ENCODE data around the gene ZNF22.

The ZNF22 gene

GRCh38 chr10:44961230-44961571, 39.5 kb upstream of the ZNF22 start:
- no peak for DNase-seq (ENCODE audit: extremely low read depth, low read depth)
- TF ChIP-seq CTCF (IDR thresholded peaks at IDR 0.05; ENCODE audit: low read depth, low read length), result no peak

GRCh38 chr10:44961931-44962750, 38.6 kb upstream of the ZNF22 start:
- TF ChIP-seq CTCF (IDR thresholded peaks at IDR 0.05; ENCODE audit: low read depth, low read length), result no peak
- DNase-seq (ENCODE audit: extremely low read depth, low read depth), result no peak

- TF ChIP-seq CTCF (IDR thresholded peaks at IDR 0.05; ENCODE audit: low read depth, low read length), result no peak; the same call in none of the 2 replicates
- DNase-seq (ENCODE audit: extremely low read depth, low read depth), result no peak
Observed at GRCh38 chr10:44962870-44963738, 37.6 kb upstream of the ZNF22 start.

- no peak for TF ChIP-seq CTCF (IDR thresholded peaks at IDR 0.05; ENCODE audit: low read depth, low read length)
- DNase-seq (ENCODE audit: extremely low read depth, low read depth), result no peak
Observed at GRCh38 chr10:44963772-44964633, 36.7 kb upstream of the ZNF22 start.

GRCh38 chr10:44965104-44965503, 35.6 kb upstream of the ZNF22 start:
- no peak for DNase-seq (ENCODE audit: extremely low read depth, low read depth)
- no peak for TF ChIP-seq CTCF (IDR thresholded peaks at IDR 0.05; ENCODE audit: low read depth, low read length)

GRCh38 chr10:44965651-44966097, 35.0 kb upstream of the ZNF22 start:
- TF ChIP-seq CTCF (IDR thresholded peaks at IDR 0.05; ENCODE audit: low read depth, low read length), result no peak
- DNase-seq (ENCODE audit: extremely low read depth, low read depth), result no peak
